Metanephros (tissue), 1 donor: ENCODE measurements around the gene TMSB10. TPM values are rescaled to one million over a fixed set of nuclear protein-coding genes. Genes with fewer than 3 reads are reported as not detected.

Experiments
- total RNA-seq: library from RNA; depleted of rRNA; stranded (reverse); fragments of >200 nt; gene quantifications from one replicate; pipeline ENCODE4 v1.2.3, GENCODE V29; 2014

TMSB10 gene
- total RNA-seq, result 886 TPM

DNA sequence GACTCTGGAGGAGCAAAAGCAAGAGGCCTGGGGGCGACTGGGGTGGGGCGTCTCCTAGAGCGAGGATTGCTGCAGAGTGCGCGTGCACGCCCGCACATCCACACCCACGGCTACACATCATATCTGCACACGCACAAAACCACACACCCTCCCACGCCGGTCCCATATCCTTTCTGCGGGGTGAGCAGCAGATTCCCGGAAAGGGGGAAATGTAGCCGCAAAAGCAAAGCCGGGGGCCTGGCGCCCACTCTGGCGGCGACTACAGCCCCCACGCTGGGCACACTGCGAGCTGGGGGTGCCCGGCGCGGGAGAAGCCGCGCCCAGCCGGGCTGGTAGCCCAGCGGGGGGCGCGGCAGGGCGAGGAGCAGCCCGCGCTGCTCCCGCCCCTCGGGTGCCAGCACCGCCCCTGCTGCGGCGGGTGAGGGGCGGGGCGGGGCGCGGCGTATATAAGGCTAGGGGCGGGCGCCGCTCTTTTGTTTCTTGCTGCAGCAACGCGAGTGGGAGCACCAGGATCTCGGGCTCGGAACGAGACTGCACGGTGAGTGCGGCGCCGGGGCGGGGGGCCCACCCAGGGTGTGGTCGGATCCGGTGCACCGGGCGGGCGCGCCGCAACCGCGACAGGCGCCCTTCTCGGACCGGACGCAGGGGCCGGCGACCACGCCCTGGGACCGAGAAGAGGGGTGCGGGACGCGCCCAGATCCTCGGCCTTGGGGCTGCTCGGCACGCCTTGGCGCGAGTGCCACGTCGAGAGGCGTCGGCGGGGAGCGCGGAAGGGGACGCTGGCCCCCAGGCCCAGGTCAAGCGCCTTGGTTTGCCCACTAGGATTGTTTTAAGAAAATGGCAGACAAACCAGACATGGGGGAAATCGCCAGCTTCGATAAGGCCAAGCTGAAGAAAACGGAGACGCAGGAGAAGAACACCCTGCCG is at the start of gene TMSB10:
Gene TMSB10, plus strand, starts transcription at position 476 of the 927 bp plus-strand sequence.

DNA sequence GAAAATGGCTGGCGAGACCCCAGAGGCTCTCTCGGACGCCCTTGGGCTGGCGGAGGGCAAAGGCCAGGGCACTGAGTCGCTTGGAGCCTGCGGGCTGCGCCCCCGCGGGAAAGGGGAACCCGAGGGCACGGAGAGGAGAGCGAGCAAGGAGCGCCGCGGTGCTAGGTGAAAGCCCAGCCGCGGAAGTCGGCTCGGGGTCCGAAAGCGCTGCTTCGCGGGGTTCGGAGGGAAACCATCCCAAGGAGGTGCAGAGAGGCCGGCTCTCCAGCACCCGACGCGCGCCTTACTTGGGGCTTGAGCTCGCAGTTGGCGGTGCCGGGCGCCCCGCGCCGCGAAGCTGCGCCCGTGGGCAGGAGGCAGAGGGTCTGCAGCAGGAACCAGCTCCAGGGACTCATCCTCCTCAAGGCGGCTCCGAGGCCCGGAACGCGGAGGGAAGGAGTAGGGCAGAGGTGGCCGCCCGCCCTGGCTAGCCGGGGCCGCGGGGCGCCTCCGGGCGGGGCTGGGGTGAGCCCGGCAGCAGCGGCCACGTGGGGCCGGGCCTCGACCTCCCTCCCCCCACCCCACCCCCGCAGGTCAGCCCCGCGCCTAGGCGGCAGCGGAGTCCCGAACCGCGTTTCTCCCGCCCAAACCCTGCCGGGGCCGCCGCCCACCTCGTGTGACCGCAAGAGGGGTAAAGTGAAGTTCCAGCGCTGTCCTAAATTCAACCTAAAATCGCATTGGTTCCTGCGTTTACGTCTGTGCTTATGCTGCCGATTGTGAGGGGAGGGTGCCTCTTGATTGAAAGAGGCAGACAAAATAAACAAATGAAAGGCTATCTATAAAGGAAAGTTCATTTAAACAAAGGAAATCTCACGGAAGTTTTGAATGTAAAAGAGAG is 24.6 kb upstream of the TMSB10 start, which contains the start of gene TRABD2A:
Gene TRABD2A, minus strand, starts transcription at position 440 of the 877 bp plus-strand sequence. Its CDS starts 45 bp downstream, at position 395.

Other genes starting within 250 kb of the TMSB10 start
- 1.1 TPM for gene TRABD2A, start 24.6 kb upstream of the TMSB10 start, total RNA-seq
- 28.5 TPM for gene KCMF1, start 65.5 kb downstream of the TMSB10 start, total RNA-seq
- gene TCF7L1, start 227.7 kb downstream of the TMSB10 start, total RNA-seq, result 14.1 TPM